HG03378 (cell line): ENCODE results near the gene PCSK2.

ENCODE experiments used
- ATAC-seq: cut with Tn5 transposase; IDR thresholded peaks from one replicate; pipeline ENCODE4 v1.9.1; 2021; ENCODE audit warnings: mild to moderate bottlenecking, moderate library complexity; ENCODE audit not compliant: unreplicated experiment

PCSK2 gene

DNA sequence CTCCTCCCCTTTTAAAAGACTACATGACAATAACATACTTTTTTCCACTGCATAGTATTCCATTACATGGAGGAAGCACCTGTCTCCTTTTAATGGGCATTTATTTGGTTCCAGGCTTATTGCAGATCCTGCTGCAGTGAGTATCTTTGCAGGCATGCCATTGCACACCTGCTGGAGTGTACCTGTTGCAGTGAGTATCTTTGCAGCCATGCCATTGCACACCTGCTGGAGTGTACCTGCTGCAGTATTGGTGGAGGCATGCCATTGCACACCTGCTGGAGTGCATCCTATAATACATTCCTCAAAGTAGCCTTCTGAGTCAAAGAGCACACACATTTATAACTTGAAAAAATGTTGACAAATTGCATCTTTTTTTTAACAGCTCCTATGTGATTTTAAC, 302.7 kb downstream of the PCSK2 start:
- ATAC-seq: no peak

DNA sequence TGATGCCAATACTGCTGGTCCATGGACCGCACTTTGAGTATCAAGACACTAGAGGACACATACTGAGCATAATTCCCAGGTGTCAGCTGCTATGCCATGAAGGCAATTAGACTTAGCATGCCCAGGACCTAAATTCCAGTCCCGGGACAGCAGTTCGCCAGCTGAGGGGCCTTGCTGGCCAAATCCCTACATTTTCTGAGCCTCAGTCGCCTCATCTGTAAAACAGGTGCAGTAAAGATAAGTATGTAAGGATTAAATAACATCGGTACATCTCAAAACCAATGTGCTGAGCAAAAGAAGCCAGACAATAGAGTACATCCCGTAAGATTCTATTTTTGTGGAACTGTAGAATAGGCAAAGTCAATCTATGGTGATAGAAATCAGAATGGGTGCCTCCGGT, 303.3 kb downstream of the PCSK2 start:
- ATAC-seq: no peak

DNA sequence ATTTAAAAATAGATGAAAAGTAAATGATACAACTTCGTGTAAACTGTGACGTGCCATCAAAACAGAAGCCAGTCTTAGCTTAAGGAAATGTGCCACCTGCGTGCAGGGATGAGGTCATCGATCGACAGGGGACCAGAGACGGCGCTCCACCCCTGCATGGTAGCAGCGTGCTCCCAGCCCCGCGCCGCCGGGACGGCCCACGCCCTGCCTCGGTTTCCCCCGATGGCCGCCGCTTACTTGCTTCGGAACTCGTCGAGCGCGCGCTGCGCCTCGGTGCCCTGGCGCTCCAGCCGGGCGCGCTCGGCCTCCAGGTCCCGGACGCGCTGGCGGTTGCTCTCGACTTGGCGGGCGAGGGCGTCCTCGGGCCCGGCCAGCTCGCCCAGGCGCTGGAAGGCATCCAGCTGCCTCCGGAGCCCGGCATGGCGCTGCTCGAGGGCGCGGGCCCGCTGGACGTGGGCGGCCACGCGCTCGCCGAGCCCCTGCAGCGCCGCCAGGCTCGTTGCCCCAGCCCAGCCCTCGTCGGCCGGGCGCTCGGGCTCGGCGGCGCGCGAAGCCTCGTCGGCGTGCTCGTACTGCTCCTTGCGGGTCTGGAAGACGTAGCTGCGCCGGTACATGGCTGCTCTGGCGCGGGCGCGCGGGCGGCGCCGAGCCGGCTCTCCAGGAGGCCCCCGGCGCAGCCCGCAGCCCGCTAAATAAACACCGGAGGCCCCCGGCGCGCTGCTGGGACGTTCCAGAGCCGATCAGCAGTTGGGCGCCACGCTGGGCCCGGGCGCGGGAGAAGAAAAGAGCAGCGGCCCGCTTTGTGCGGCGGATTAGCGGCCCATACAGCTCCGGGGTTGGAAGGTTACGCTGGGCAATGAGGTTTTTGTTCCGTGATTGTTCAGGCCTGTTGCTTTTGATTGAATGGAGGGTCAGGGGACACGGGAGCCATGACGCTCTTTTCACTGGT, 304.1 kb downstream of the PCSK2 start, which contains the start of gene BFSP1:
TSS of gene BFSP1 (minus strand) at position 664 of the 949 bp plus-strand sequence. CDS start at position 614, 50 bp downstream.
- ATAC-seq: no peak

DNA sequence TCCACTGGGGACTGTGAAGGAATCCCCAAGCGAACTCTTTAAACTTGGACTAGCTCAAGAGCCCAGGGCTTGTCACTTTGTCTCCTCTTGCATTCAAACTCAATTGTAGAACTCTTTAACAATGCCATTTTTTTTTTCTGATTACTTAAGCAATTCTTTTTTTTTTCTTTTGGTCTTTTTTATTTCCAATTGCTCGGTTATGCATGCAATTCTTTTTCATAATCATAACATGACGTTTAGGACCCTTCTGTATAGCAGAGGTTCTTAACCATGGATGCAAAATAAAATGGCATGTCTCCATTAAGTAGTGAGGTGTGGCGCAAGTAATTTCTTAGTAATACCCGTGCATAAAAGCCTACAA, 304.8 kb downstream of the PCSK2 start:
- ATAC-seq: no peak

DNA sequence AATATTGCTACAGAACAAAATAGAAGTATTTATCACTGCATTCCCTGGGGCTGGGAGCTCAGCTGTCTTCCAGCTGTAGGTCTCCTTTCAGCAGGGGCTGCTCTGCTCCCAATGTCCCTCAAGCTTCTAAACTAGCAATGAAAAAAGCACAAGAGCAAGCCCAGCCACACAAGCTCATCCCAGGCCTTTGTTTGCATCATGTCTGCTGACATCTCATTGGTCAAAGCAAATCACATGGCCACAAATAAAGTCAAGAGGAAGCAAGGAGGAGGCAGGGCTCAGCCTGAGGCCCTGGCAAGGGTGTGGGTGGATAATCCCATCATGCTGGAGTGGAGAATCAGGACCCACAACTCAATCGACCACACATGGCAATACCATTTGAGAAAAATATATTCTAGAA, 306.6 kb downstream of the PCSK2 start:
- ATAC-seq: peak; percentile 42

DNA sequence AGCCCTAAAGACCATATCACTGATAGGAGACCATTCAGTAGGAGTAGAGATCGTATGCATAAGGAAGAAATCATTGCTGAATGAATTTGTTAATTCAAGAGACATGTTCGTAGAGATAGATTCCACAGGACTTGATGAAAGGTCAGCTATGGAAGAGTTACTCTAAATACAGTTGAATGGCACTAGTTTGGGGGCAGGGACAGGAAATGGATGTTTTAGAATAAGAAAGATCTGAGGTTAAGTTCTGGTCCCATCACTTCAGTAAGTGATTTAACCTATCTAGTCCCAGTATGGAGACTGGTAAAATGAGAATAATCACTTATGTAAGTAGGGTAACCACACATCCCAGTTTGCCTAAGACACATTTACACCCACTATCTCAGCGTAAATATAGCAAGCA, 307.2 kb downstream of the PCSK2 start:
- ATAC-seq: no peak
